HepG2 (cell line): ENCODE measurements around the gene GRM4. TPM values are rescaled to one million over a fixed set of nuclear protein-coding genes. Genes with fewer than 3 reads are reported as not detected.
A peak's percentile ranks its signal among the peaks of the same experiment; 100 is the strongest.

ENCODE experiments used
- FOSL2 ChIP-seq: sonication (generic); formaldehyde crosslinking; IDR thresholded peaks from 2 replicates; pipeline ENCODE4 v1.4.0; 2020; ENCODE audit warnings: missing genetic modification reagents
- HNRNPLL ChIP-seq: fragments of 200-400 bp; formaldehyde crosslinking; IDR thresholded peaks from 2 replicates; pipeline ENCODE4 v1.6.1; 2017; ENCODE audit warnings: mild to moderate bottlenecking, low read depth, low read length; ENCODE audit not compliant: poor library complexity, severe bottlenecking
- IRX3 ChIP-seq: sonication (generic); formaldehyde crosslinking; IDR thresholded peaks from 2 replicates; pipeline ENCODE4 v1.8.1; 2023; ENCODE audit warnings: mild to moderate bottlenecking, low read depth, missing genetic modification reagents, borderline replicate concordance
- KDM2A ChIP-seq: sonication (generic); formaldehyde crosslinking; IDR thresholded peaks from 2 replicates; pipeline ENCODE4 v1.4.0; 2020; ENCODE audit warnings: low read depth, missing genetic modification reagents, borderline replicate concordance
- KDM5B ChIP-seq: sonication (generic); formaldehyde crosslinking; IDR thresholded peaks from 2 replicates; pipeline ENCODE4 v1.4.0; 2020; ENCODE audit warnings: missing genetic modification reagents, mild to moderate bottlenecking, borderline replicate concordance
- MYC ChIP-seq: sonication (generic); formaldehyde crosslinking; IDR thresholded peaks from 2 replicates; pipeline ENCODE4 v1.9.0; 2021; ENCODE audit warnings: missing genetic modification reagents, borderline replicate concordance
- REPIN1 ChIP-seq: sonication (generic); formaldehyde crosslinking; IDR thresholded peaks from 2 replicates; pipeline ENCODE4 v1.8.0; 2022; ENCODE audit warnings: missing genetic modification reagents, low read depth, mild to moderate bottlenecking, borderline replicate concordance
- SMC3 ChIP-seq: IDR thresholded peaks from 2 replicates; pipeline ENCODE4 v1.6.1; 2011; ENCODE audit warnings: low read length, improper control_type of control experiment
- STAG1 ChIP-seq: sonication (generic); formaldehyde crosslinking; IDR thresholded peaks from 2 replicates; pipeline ENCODE4 v1.4.0; 2020; ENCODE audit warnings: missing genetic modification reagents
- XRCC5 ChIP-seq: fragments of 200-400 bp; formaldehyde crosslinking; optimal IDR thresholded peaks from 2 replicates; pipeline ENCODE3; 2017; ENCODE audit warnings: mild to moderate bottlenecking, low read length
- ZNF263 ChIP-seq: sonication (generic); formaldehyde crosslinking; IDR thresholded peaks from 2 replicates; pipeline ENCODE4 v1.4.0; 2020; ENCODE audit warnings: missing genetic modification reagents
- ZNF331 ChIP-seq: sonication (generic); formaldehyde crosslinking; IDR thresholded peaks from 2 replicates; pipeline ENCODE4 v1.4.0; 2020; ENCODE audit warnings: missing genetic modification reagents
- ZNF629 ChIP-seq: sonication (generic); formaldehyde crosslinking; conservative IDR thresholded peaks from 2 replicates; pipeline ENCODE4 v1.5.0; 2020; ENCODE audit warnings: missing genetic modification reagents
- ZNF687 ChIP-seq: sonication (generic); formaldehyde crosslinking; IDR thresholded peaks from 2 replicates; pipeline ENCODE4 v1.5.1; 2020; ENCODE audit warnings: mild to moderate bottlenecking, missing genetic modification reagents, moderate library complexity
- ZNF740 ChIP-seq: sonication (generic); formaldehyde crosslinking; IDR thresholded peaks from 2 replicates; pipeline ENCODE4 v1.4.0; 2020; ENCODE audit warnings: missing genetic modification reagents
- ZNF878 ChIP-seq: sonication (generic); formaldehyde crosslinking; IDR thresholded peaks from 2 replicates; pipeline ENCODE4 v1.8.1; 2023; ENCODE audit warnings: mild to moderate bottlenecking, missing genetic modification reagents, moderate library complexity
- polyA plus RNA-seq, 8 experiments: library from polyadenylated mRNA; depleted of rRNA in 3 of 8; stranded (reverse) in 7 of 8; unstranded in 1 of 8; fragments of >200 nt; fragmentation: Illumina TruSeq in 4 of 8; extraction: Trizol in 4 of 8; gene quantifications; 2 replicates each; pipeline versions ENCODE4 v1.2.1 to v1.2.3, GENCODE V29; 2011 to 2016; ENCODE audit warnings: low read depth in 4 of 8, missing spikeins in 1 of 8, mixed read lengths in 1 of 8; ENCODE audit not compliant: insufficient read depth in 1 of 8
- total RNA-seq, 5 experiments: library from RNA; depleted of rRNA; stranded (reverse); fragments of >200 nt; fragmentation: Illumina TruSeq; extraction: Trizol; gene quantifications; 2 replicates each; pipeline ENCODE4 v1.2.3, GENCODE V29; 2016; ENCODE audit warnings: low read depth in 1 of 5
- TF ChIP-seq, protein P1 (sequence below): sonication (generic); formaldehyde crosslinking; IDR thresholded peaks from 2 replicates; pipeline ENCODE4 v1.5.0; 2020; ENCODE audit warnings: mild to moderate bottlenecking, missing genetic modification reagents, moderate library complexity
- TF ChIP-seq, protein P2 (sequence below): sonication (generic); formaldehyde crosslinking; IDR thresholded peaks from 2 replicates; pipeline ENCODE4 v1.4.0; 2020; ENCODE audit warnings: missing genetic modification reagents
- TF ChIP-seq, protein P3 (sequence below): sonication (generic); formaldehyde crosslinking; IDR thresholded peaks from 2 replicates; pipeline ENCODE4 v1.4.0; 2020; ENCODE audit warnings: missing genetic modification reagents, borderline replicate concordance

Gene GRM4
- total and polyA plus RNA-seq, 2 of the 13 experiments (the other 11 are each of a cell fraction or from before 2014, with no cell fraction given), result not detected

DNA sequence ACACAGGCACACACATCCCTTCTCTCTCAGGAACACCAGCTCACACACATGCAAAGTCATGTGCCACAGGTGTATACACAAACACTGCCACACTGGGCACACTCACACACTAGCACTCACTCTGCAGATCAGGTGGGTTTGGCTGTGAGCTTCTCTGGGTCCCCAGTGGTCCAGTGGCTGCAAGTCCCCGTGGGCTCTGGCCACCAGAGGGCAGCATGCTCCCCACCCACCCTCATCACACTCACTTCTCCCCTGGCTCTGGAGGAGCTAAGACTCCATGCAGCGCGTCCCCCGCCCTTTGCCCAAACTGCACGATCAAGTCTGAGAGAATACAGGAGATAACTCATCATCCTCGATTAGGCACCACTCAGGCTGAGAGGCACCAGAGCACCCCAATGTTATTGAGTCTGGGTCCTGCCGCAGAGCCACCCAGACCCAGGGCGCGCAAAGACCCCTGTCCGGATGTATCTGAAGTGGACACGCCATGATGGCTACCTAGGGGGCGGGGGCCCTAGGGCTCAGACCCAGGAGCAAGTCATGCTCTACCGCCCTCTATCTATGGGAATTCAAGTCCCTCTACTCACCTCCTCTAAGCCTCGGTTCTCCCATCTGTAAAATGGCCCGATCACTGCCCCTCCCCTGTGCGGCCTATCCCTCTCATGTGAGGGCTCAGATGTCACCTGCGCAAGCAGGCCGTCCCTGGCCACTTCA, 90.5 kb downstream of the GRM4 start (continued):
- TF ChIP-seq ZNF331 (CRISPR knock-in tag) (0 out of 2 replicates have a peak, but pooled peaks have one; percentile 21), XRCC5 (peak; percentile 87), KDM5B (CRISPR knock-in tag) (0 out of 2 replicates have a peak, but pooled peaks have one; percentile 30), ZNF878 (CRISPR knock-in tag) (no peak), STAG1 (CRISPR knock-in tag) (peak; percentile 70), HNRNPLL (peak; percentile 30), ZNF629 (peak; percentile 79), ZNF263 (CRISPR knock-in tag) (no peak), SMC3 (peak; percentile 54), IRX3 (no peak), REPIN1 (CRISPR knock-in tag) (0 out of 2 replicates have a peak, but pooled peaks have one; percentile 25), MYC (CRISPR knock-in tag) (peak; percentile 21; the same call in 1 of the 2 replicates), ZNF687 (CRISPR knock-in tag) (peak; percentile 16; the same call in 1 of the 2 replicates), FOSL2 (CRISPR knock-in tag) (0 out of 2 replicates have a peak, but pooled peaks have one; percentile 35), KDM2A (peak; percentile 49; the same call in 1 of the 2 replicates), ZNF740 (CRISPR knock-in tag) (peak; percentile 69; the same call in 1 of the 2 replicates)
- TF ChIP-seq, protein P1, sequence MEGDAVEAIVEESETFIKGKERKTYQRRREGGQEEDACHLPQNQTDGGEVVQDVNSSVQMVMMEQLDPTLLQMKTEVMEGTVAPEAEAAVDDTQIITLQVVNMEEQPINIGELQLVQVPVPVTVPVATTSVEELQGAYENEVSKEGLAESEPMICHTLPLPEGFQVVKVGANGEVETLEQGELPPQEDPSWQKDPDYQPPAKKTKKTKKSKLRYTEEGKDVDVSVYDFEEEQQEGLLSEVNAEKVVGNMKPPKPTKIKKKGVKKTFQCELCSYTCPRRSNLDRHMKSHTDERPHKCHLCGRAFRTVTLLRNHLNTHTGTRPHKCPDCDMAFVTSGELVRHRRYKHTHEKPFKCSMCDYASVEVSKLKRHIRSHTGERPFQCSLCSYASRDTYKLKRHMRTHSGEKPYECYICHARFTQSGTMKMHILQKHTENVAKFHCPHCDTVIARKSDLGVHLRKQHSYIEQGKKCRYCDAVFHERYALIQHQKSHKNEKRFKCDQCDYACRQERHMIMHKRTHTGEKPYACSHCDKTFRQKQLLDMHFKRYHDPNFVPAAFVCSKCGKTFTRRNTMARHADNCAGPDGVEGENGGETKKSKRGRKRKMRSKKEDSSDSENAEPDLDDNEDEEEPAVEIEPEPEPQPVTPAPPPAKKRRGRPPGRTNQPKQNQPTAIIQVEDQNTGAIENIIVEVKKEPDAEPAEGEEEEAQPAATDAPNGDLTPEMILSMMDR (CRISPR knock-in tag), result peak; percentile 94
- TF ChIP-seq, protein P2, sequence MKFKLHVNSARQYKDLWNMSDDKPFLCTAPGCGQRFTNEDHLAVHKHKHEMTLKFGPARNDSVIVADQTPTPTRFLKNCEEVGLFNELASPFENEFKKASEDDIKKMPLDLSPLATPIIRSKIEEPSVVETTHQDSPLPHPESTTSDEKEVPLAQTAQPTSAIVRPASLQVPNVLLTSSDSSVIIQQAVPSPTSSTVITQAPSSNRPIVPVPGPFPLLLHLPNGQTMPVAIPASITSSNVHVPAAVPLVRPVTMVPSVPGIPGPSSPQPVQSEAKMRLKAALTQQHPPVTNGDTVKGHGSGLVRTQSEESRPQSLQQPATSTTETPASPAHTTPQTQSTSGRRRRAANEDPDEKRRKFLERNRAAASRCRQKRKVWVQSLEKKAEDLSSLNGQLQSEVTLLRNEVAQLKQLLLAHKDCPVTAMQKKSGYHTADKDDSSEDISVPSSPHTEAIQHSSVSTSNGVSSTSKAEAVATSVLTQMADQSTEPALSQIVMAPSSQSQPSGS (CRISPR knock-in tag), result 0 out of 2 replicates have a peak, but pooled peaks have one; percentile 20
- TF ChIP-seq, protein P3, sequence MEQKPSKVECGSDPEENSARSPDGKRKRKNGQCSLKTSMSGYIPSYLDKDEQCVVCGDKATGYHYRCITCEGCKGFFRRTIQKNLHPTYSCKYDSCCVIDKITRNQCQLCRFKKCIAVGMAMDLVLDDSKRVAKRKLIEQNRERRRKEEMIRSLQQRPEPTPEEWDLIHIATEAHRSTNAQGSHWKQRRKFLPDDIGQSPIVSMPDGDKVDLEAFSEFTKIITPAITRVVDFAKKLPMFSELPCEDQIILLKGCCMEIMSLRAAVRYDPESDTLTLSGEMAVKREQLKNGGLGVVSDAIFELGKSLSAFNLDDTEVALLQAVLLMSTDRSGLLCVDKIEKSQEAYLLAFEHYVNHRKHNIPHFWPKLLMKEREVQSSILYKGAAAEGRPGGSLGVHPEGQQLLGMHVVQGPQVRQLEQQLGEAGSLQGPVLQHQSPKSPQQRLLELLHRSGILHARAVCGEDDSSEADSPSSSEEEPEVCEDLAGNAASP (CRISPR knock-in tag), result 0 out of 2 replicates have a peak, but pooled peaks have one; percentile 38
